ENCODE results near the gene PRDM16. TPM values are rescaled to one million over a fixed set of nuclear protein-coding genes. Genes with fewer than 3 reads are reported as not detected.

PRDM16 gene
- total and polyA plus RNA-seq, 2 of the 13 experiments (the other 11 are each of a cell fraction or from before 2014, with no cell fraction given): 0.15 to 0.81 TPM

DNA sequence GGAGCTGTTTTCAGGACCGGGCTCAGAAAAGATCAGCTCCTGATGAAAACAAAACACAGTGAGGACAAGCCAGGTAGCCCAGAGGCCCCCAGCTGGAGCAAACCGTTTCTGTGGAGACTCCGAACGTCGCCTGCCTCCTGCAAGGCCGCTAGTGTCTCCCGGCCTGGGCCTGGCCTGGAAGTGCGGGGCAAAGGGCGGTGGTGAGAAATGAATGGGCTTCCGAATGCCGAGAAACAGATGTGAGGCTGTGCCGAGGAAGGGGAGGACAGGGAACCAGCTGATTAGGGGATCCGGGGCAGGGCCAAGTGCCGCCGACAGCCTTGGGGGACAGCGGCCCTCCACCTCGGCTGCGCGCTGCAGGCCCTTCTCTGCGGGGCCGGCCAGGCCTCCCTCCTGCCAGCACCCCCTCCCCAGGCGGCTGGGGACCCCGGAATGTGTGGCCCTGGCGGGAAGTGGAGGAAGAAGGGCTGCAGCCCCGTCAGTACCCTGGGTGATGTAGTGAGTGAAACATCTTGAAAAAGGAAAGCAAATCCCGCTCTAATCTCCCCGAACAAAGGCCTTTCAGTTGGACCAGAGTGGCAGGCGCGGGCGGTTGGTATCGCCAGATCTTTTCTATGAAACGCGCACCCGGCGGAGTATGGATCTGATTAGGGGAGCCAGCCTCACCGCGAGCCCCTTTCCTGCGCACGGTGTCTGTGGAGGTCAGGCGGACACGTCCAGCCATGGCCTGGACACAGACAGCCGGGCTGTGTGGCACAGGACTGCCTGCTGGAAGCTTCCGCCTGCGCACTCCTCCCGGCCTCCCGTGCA is 52.6 kb downstream of the PRDM16 start (continued):
- TF ChIP-seq, protein P1, sequence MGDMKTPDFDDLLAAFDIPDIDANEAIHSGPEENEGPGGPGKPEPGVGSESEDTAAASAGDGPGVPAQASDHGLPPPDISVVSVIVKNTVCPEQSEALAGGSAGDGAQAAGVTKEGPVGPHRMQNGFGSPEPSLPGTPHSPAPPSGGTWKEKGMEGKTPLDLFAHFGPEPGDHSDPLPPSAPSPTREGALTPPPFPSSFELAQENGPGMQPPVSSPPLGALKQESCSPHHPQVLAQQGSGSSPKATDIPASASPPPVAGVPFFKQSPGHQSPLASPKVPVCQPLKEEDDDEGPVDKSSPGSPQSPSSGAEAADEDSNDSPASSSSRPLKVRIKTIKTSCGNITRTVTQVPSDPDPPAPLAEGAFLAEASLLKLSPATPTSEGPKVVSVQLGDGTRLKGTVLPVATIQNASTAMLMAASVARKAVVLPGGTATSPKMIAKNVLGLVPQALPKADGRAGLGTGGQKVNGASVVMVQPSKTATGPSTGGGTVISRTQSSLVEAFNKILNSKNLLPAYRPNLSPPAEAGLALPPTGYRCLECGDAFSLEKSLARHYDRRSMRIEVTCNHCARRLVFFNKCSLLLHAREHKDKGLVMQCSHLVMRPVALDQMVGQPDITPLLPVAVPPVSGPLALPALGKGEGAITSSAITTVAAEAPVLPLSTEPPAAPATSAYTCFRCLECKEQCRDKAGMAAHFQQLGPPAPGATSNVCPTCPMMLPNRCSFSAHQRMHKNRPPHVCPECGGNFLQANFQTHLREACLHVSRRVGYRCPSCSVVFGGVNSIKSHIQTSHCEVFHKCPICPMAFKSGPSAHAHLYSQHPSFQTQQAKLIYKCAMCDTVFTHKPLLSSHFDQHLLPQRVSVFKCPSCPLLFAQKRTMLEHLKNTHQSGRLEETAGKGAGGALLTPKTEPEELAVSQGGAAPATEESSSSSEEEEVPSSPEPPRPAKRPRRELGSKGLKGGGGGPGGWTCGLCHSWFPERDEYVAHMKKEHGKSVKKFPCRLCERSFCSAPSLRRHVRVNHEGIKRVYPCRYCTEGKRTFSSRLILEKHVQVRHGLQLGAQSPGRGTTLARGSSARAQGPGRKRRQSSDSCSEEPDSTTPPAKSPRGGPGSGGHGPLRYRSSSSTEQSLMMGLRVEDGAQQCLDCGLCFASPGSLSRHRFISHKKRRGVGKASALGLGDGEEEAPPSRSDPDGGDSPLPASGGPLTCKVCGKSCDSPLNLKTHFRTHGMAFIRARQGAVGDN (CRISPR knock-in tag; IDR thresholded peaks at IDR 0.05): peak; percentile 74
- peak; percentile 39; the same call in 1 of the 2 replicates for TF ChIP-seq SALL1 (CRISPR knock-in tag; IDR thresholded peaks at IDR 0.05)
- TF ChIP-seq ZNF501 (CRISPR knock-in tag; IDR thresholded peaks at IDR 0.05): peak; percentile 24; the same call in 1 of the 2 replicates
- no peak for TF ChIP-seq ASH2L (IDR thresholded peaks at IDR 0.05; ENCODE audit: insufficient read length, low read depth, low read length)
- TF ChIP-seq KLF11 (CRISPR knock-in tag; IDR thresholded peaks at IDR 0.05): no peak
- TF ChIP-seq, protein P2, sequence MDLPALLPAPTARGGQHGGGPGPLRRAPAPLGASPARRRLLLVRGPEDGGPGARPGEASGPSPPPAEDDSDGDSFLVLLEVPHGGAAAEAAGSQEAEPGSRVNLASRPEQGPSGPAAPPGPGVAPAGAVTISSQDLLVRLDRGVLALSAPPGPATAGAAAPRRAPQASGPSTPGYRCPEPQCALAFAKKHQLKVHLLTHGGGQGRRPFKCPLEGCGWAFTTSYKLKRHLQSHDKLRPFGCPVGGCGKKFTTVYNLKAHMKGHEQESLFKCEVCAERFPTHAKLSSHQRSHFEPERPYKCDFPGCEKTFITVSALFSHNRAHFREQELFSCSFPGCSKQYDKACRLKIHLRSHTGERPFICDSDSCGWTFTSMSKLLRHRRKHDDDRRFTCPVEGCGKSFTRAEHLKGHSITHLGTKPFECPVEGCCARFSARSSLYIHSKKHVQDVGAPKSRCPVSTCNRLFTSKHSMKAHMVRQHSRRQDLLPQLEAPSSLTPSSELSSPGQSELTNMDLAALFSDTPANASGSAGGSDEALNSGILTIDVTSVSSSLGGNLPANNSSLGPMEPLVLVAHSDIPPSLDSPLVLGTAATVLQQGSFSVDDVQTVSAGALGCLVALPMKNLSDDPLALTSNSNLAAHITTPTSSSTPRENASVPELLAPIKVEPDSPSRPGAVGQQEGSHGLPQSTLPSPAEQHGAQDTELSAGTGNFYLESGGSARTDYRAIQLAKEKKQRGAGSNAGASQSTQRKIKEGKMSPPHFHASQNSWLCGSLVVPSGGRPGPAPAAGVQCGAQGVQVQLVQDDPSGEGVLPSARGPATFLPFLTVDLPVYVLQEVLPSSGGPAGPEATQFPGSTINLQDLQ (CRISPR knock-in tag; IDR thresholded peaks at IDR 0.05): no peak
- TF ChIP-seq, protein P3, sequence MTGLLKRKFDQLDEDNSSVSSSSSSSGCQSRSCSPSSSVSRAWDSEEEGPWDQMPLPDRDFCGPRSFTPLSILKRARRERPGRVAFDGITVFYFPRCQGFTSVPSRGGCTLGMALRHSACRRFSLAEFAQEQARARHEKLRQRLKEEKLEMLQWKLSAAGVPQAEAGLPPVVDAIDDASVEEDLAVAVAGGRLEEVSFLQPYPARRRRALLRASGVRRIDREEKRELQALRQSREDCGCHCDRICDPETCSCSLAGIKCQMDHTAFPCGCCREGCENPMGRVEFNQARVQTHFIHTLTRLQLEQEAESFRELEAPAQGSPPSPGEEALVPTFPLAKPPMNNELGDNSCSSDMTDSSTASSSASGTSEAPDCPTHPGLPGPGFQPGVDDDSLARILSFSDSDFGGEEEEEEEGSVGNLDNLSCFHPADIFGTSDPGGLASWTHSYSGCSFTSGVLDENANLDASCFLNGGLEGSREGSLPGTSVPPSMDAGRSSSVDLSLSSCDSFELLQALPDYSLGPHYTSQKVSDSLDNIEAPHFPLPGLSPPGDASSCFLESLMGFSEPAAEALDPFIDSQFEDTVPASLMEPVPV (CRISPR knock-in tag; IDR thresholded peaks at IDR 0.05): no peak
- no peak for TF ChIP-seq ZNF124 (CRISPR knock-in tag; IDR thresholded peaks at IDR 0.05)
- TF ChIP-seq SAFB2 (CRISPR knock-in tag; IDR thresholded peaks at IDR 0.05; ENCODE audit: borderline replicate concordance, low read depth): no peak
- TF ChIP-seq FOSL2 (CRISPR knock-in tag; IDR thresholded peaks at IDR 0.05): no peak
- TF ChIP-seq, protein P4, sequence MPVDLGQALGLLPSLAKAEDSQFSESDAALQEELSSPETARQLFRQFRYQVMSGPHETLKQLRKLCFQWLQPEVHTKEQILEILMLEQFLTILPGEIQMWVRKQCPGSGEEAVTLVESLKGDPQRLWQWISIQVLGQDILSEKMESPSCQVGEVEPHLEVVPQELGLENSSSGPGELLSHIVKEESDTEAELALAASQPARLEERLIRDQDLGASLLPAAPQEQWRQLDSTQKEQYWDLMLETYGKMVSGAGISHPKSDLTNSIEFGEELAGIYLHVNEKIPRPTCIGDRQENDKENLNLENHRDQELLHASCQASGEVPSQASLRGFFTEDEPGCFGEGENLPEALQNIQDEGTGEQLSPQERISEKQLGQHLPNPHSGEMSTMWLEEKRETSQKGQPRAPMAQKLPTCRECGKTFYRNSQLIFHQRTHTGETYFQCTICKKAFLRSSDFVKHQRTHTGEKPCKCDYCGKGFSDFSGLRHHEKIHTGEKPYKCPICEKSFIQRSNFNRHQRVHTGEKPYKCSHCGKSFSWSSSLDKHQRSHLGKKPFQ (CRISPR knock-in tag; IDR thresholded peaks at IDR 0.05; ENCODE audit: insufficient replicate concordance): no peak
- peak; percentile 49; the same call in 1 of the 2 replicates for TF ChIP-seq UBTF (CRISPR knock-in tag; IDR thresholded peaks at IDR 0.05)
- no peak for TF ChIP-seq CHCHD3 (CRISPR knock-in tag; IDR thresholded peaks at IDR 0.05)
- no peak for TF ChIP-seq NPAS2 (CRISPR knock-in tag; IDR thresholded peaks at IDR 0.05; ENCODE audit: borderline replicate concordance)
- no peak for TF ChIP-seq GTF2F1 (IDR thresholded peaks at IDR 0.05; ENCODE audit: low read length)
- peak; percentile 76 for TF ChIP-seq ZFY (CRISPR knock-in tag; IDR thresholded peaks at IDR 0.05)
